HG02763 (cell line): Measurements from ENCODE around the gene MPST.

Source experiments
- ATAC-seq: cut with Tn5 transposase; IDR thresholded peaks from one replicate; pipeline ENCODE4 v1.9.1; 2021; ENCODE audit warnings: mild to moderate bottlenecking, moderate library complexity; ENCODE audit not compliant: unreplicated experiment

The MPST gene

GRCh38 chr22:37021710-37022482 is 2.4 kb downstream of the MPST start:
- no peak for ATAC-seq

GRCh38 chr22:37022483-37023337 is 3.2 kb downstream of the MPST start:
- ATAC-seq, result no peak

GRCh38 chr22:37023743-37024338 is 4.3 kb downstream of the MPST start:
- no peak for ATAC-seq

GRCh38 chr22:37024339-37025157 is 5.0 kb downstream of the MPST start:
- ATAC-seq, result no peak

GRCh38 chr22:37025500-37026070 is 6.0 kb downstream of the MPST start:
- no peak for ATAC-seq

- no peak for ATAC-seq
Observed at GRCh38 chr22:37026325-37026724, 6.8 kb downstream of the MPST start.

- ATAC-seq, result no peak
Observed at GRCh38 chr22:37027556-37027955, 8.0 kb downstream of the MPST start.

GRCh38 chr22:37028692-37029674 is 9.4 kb downstream of the MPST start:
- ATAC-seq, result no peak

- ATAC-seq, result no peak
Observed at GRCh38 chr22:37030560-37031281, 11.2 kb downstream of the MPST start.

- ATAC-seq, result no peak
Observed at GRCh38 chr22:37032134-37032534, 12.6 kb downstream of the MPST start.

- no peak for ATAC-seq
Observed at GRCh38 chr22:37032535-37033460, 13.3 kb downstream of the MPST start.

- no peak for ATAC-seq
Observed at GRCh38 chr22:37033605-37034430, 14.3 kb downstream of the MPST start.

- no peak for ATAC-seq
Observed at GRCh38 chr22:37036655-37037377, 17.3 kb downstream of the MPST start.

- ATAC-seq, result no peak
Observed at GRCh38 chr22:37037669-37038068, 18.1 kb downstream of the MPST start.

- ATAC-seq, result no peak
Observed at GRCh38 chr22:37039466-37039865, 19.9 kb downstream of the MPST start.

GRCh38 chr22:37043209-37043827 is 23.8 kb downstream of the MPST start:
- ATAC-seq, result no peak
